Measurements from ENCODE around the gene C19orf67. TPM values are rescaled to one million over a fixed set of nuclear protein-coding genes. Genes with fewer than 3 reads are reported as not detected.
A peak's percentile ranks its signal among the peaks of the same experiment; 100 is the strongest.

The C19orf67 gene
- total RNA-seq, result not detected

GRCh38 chr19:14085309-14085995 is at the start of gene C19orf67:
C19orf67 (minus strand) TSS chr19:14085783; CDS start chr19:14085627, 156 bp downstream.
- Histone ChIP-seq H3K36me3 (peaks cover 0 to 25% (median 0%) of the 10 kb centered on the region in 3 donors), H3K4me3 (no peak within 1 kb of the TSS), H3K9me3 (no peaks in the 10 kb centered on the region), H3K4me1 (peaks cover 0 to 31% (median 7%) of the 10 kb centered on the region in 4 donors), H3K27ac (peak within 1 kb of the TSS in 2 of 4 donors; percentile 12 to 46), H3K27me3 (no peaks in the 10 kb centered on the region)
- DNase-seq (ENCODE audit: low spot score in 2 of 2), result no peak
- TF ChIP-seq EP300 (IDR thresholded peaks at IDR 0.05) (no peak), POLR2A (IDR thresholded peaks at IDR 0.05) (no peak), CTCF (IDR thresholded peaks at IDR 0.05) (no peak)
- WGBS, 2 donors, result 61 to 66% methylated on average over 30 to 54 of the region's 54 CpGs

- Histone ChIP-seq H3K9me3 (no peaks in the 10 kb centered on the region), H3K27me3 (no peaks in the 10 kb centered on the region), H3K4me1 (peaks cover 0 to 36% (median 19%) of the 10 kb centered on the region in 4 donors), H3K36me3 (peaks cover 0 to 4% (median 0%) of the 10 kb centered on the region in 3 donors), H3K4me3 (no peak overlapping the region), H3K27ac (no peak overlapping the region)
- no peak for DNase-seq (ENCODE audit: low spot score in 2 of 2)
- TF ChIP-seq EP300 (IDR thresholded peaks at IDR 0.05), result no peak
- WGBS, 2 donors, result 40 to 48% methylated on average over 6 of the region's 6 CpGs
Observed at GRCh38 chr19:14135355-14135754, 49.8 kb upstream of the C19orf67 start.

GRCh38 chr19:14127929-14128509 is 42.4 kb upstream of the C19orf67 start:
- Histone ChIP-seq H3K27ac (no peak overlapping the region), H3K4me3 (no peak overlapping the region), H3K9me3 (no peaks in the 10 kb centered on the region), H3K36me3 (no peaks in the 10 kb centered on the region), H3K4me1 (peaks cover 0 to 13% (median 0%) of the 10 kb centered on the region in 4 donors), H3K27me3 (no peaks in the 10 kb centered on the region)
- TF ChIP-seq EP300 (IDR thresholded peaks at IDR 0.05) (peak in 1 of 2 donors; percentile 76), CTCF (IDR thresholded peaks at IDR 0.05) (no peak), POLR2A (IDR thresholded peaks at IDR 0.05) (no peak)
- WGBS, 2 donors, result 76 to 84% methylated on average over 3 to 4 of the region's 4 CpGs
- no peak for DNase-seq (ENCODE audit: low spot score in 2 of 2)

GRCh38 chr19:14127176-14127575 is 41.6 kb upstream of the C19orf67 start:
- 79 to 94% methylated on average over 8 of the region's 8 CpGs for WGBS, 2 donors
- TF ChIP-seq EP300 (IDR thresholded peaks at IDR 0.05), result no peak
- TF ChIP-seq POLR2A (IDR thresholded peaks at IDR 0.05), result no peak
- no peak for TF ChIP-seq CTCF (IDR thresholded peaks at IDR 0.05)
- Histone ChIP-seq H3K36me3 (no peaks in the 10 kb centered on the region), H3K27ac (no peak overlapping the region), H3K4me1 (peaks cover 0 to 13% (median 0%) of the 10 kb centered on the region in 4 donors), H3K4me3 (no peak overlapping the region), H3K27me3 (no peaks in the 10 kb centered on the region), H3K9me3 (no peaks in the 10 kb centered on the region)
- DNase-seq (ENCODE audit: low spot score in 2 of 2), result no peak

- no peak for TF ChIP-seq POLR2A (IDR thresholded peaks at IDR 0.05)
- Histone ChIP-seq H3K36me3 (no peaks in the 10 kb centered on the region), H3K4me1 (peaks cover 0 to 28% (median 14%) of the 10 kb centered on the region in 4 donors), H3K27ac (no peak overlapping the region), H3K9me3 (no peaks in the 10 kb centered on the region), H3K27me3 (no peaks in the 10 kb centered on the region), H3K4me3 (no peak overlapping the region)
- DNase-seq (ENCODE audit: low spot score in 2 of 2), result no peak
- 93 to 95% methylated on average over 6 of the region's 6 CpGs for WGBS, 2 donors
Observed at GRCh38 chr19:14122924-14123323, 37.3 kb upstream of the C19orf67 start.

- TF ChIP-seq POLR2A (IDR thresholded peaks at IDR 0.05) (no peak), CTCF (IDR thresholded peaks at IDR 0.05) (no peak), EP300 (IDR thresholded peaks at IDR 0.05) (no peak)
- Histone ChIP-seq H3K4me3 (no peak overlapping the region), H3K36me3 (no peaks in the 10 kb centered on the region), H3K9me3 (no peaks in the 10 kb centered on the region), H3K27ac (peak overlapping the region in 3 of 4 donors; percentile 95 to 99 (median 99)), H3K4me1 (peaks cover 0 to 41% (median 28%) of the 10 kb centered on the region in 4 donors), H3K27me3 (no peaks in the 10 kb centered on the region)
- no peak for DNase-seq (ENCODE audit: low spot score in 2 of 2)
- WGBS, 2 donors, result 93 to 100% methylated on average over 7 of the region's 7 CpGs
Observed at GRCh38 chr19:14120497-14120780, 34.9 kb upstream of the C19orf67 start.

Measured in tibial nerve (tissue), 4 donors.